GM12878 (cell line): Measurements from ENCODE around the gene ZNG1E. TPM values are rescaled to one million over a fixed set of nuclear protein-coding genes. Genes with fewer than 3 reads are reported as not detected.
"Not testable (repeated sequence)": the region's sequence is repeated elsewhere in the genome, so short reads cannot be mapped to it uniquely, and the experiment has no call there.

ENCODE experiments used
- ATAC-seq: fragments of 200-7000 bp; cut with Tn5 transposase; 3 replicates; pipeline ENCODE4 v1.9.1; 2020; ENCODE audit warnings: mild to moderate bottlenecking, moderate library complexity
- BruUV-seq: library from RNA; stranded (reverse); fragments of 400-500 nt; replicated peaks from 2 replicates; lab custom pipeline; 2021; lab: Mats Ljungman, UMichigan
- CTCF ChIA-PET: fragments of 300-600 bp; sonication (Branson Sonifier 250); formaldehyde crosslinking; extraction: SDS; loops from one replicate; lab custom pipeline; 2021; ENCODE audit warnings: inconsistent platforms; lab: Yijun Ruan, JAX
- POLR2A ChIA-PET: fragments of 350-600 bp; formaldehyde crosslinking; extraction: SDS; loops from one replicate; lab custom pipeline; 2021; ENCODE audit warnings: inconsistent platforms; lab: Charles Lee
- RAD21 ChIA-PET: fragments of 300-600 bp; sonication (Branson Sonifier 250); formaldehyde crosslinking; loops from one replicate; lab custom pipeline; 2023; ENCODE audit warnings: antibody characterized with exemption; ENCODE audit not compliant: unreplicated experiment; lab: Charles Lee
- SMC1A ChIA-PET: fragments of 300-600 bp; sonication (Branson Sonifier 250); formaldehyde crosslinking; loops from one replicate; lab custom pipeline; 2023; ENCODE audit not compliant: unreplicated experiment, uncharacterized antibody; lab: Charles Lee
- DNase-seq: peaks from one replicate; pipeline ENCODE4 v3.0.0-alpha.2; 2011; ENCODE audit warnings: low read depth, low spot score
- FAIRE-seq: peaks from 3 replicates; lab custom pipeline; 2011; peaks lifted over from hg19 to GRCh38; lab: Jason Lieb, UNC
- H2AFZ ChIP-seq: 2 replicates; pipeline ENCODE4 v1.6.0; 2011; ENCODE audit warnings: low read depth, low read length, control low read depth; ENCODE audit not compliant: control insufficient read depth
- H3K27ac ChIP-seq: 2 replicates; pipeline ENCODE4 v1.5.1; 2011; ENCODE audit warnings: control low read depth; ENCODE audit not compliant: control insufficient read depth, insufficient read depth
- H3K27me3 ChIP-seq, 2 experiments: replicated peaks in 1 of 2; 2 replicates each; pipeline versions ENCODE4 v1.6.0 to v1.6.1; 2011; ENCODE audit warnings: low read length in 1 of 2; ENCODE audit not compliant: control insufficient read depth in 2 of 2, insufficient read depth in 2 of 2
- H3K36me3 ChIP-seq, 2 experiments: 2 replicates each; pipeline ENCODE4 v1.5.1; 2011; ENCODE audit warnings: low read length in 1 of 2; ENCODE audit not compliant: control insufficient read depth in 2 of 2, insufficient read depth in 2 of 2
- H3K4me1 ChIP-seq: 2 replicates; pipeline ENCODE4 v1.6.1; 2011; ENCODE audit warnings: mild to moderate bottlenecking, low read length, moderate library complexity, mixed read lengths; ENCODE audit not compliant: control insufficient read depth, insufficient read depth
- H3K4me2 ChIP-seq: 2 replicates; pipeline ENCODE4 v1.6.0; 2011; ENCODE audit warnings: control low read depth; ENCODE audit not compliant: control insufficient read depth, insufficient read depth
- H3K4me3 ChIP-seq: fragments of 200-600 bp; sonication (generic); 2 replicates; pipeline ENCODE4 v1.5.1; 2016
- H3K79me2 ChIP-seq: 2 replicates; pipeline ENCODE4 v1.6.0; 2011; ENCODE audit warnings: low read length; ENCODE audit not compliant: control insufficient read depth, insufficient read depth
- H3K9ac ChIP-seq: 2 replicates; pipeline ENCODE4 v1.8.0; 2011; ENCODE audit warnings: low read length, control low read depth, mixed read lengths; ENCODE audit not compliant: control insufficient read depth, insufficient read depth
- H3K9me3 ChIP-seq: replicated peaks from 3 replicates; pipeline ENCODE4 v1.5.1; 2011; ENCODE audit warnings: mild to moderate bottlenecking, low read length; ENCODE audit not compliant: control insufficient read depth, insufficient read depth
- H4K20me1 ChIP-seq: 2 replicates; pipeline ENCODE4 v1.6.0; 2011; ENCODE audit not compliant: control insufficient read depth, insufficient read depth
- ZNF384 ChIP-seq: IDR thresholded peaks from 2 replicates; pipeline ENCODE4 v1.6.1; 2012; ENCODE audit warnings: low read depth, mild to moderate bottlenecking, low read length, improper control_type of control experiment, borderline replicate concordance
- WGBS: methylation state at CpG from one replicate; pipeline ENCODE4 v1.1.6; 2016; ENCODE audit warnings: low lambda C conversion rate; ENCODE audit not compliant: insufficient replicate concordance, insufficient coverage; ENCODE audit errors: missing lambda C conversion rate; 5-methylcytosine and 5-hydroxymethylcytosine counted together
- in situ Hi-C: fragments of 300-500 bp; cut with MboI; formaldehyde crosslinking; loops from 9 replicates; pipeline ENCODE4 v1.14.3; 2018; ENCODE audit warnings: mixed read lengths
- intact Hi-C: fragments of 100-400 bp; cut with micrococcal nuclease; formaldehyde crosslinking; loops from one replicate; pipeline ENCODE4 v1.14.2; 2022; ENCODE audit not compliant: unreplicated experiment
- polyA plus RNA-seq, 11 experiments: library from polyadenylated mRNA; depleted of rRNA in 4 of 11; unstranded in 6 of 11; stranded (reverse) in 5 of 11; fragments of >200 nt; fragmentation: Nextera tagmentation in 4 of 11; fragmentation: Illumina TruSeq in 1 of 11; extraction: Ambion mirVana in 4 of 11; extraction: Trizol in 1 of 11; gene quantifications; 1 replicate in 1 of 11; 2 replicates in 10 of 11; pipeline versions ENCODE4 v1.2.1 to v1.2.3, GENCODE V29; 2011 to 2016; ENCODE audit warnings: inconsistent platforms in 2 of 11, missing spikeins in 2 of 11, low read depth in 1 of 11
- total RNA-seq, 4 experiments: library from RNA; depleted of rRNA in 3 of 4; stranded (reverse); fragments of >200 nt in 3 of 4; fragmentation: Illumina TruSeq in 1 of 4; extraction: Trizol in 1 of 4; gene quantifications; 2 replicates each; pipeline versions ENCODE4 v1.2.1 to v1.2.3, GENCODE V29; 2013 to 2021
- TF ChIP-seq, protein P1 (sequence below), 3 experiments: IDR thresholded peaks in 2 of 3; conservative IDR thresholded peaks in 1 of 3; 2 replicates each; pipeline ENCODE4 v1.5.1; 2011; ENCODE audit warnings: low read depth in 3 of 3, low read length in 3 of 3, mild to moderate bottlenecking in 3 of 3, control low read depth in 2 of 3, moderate library complexity in 2 of 3, inconsistent platforms in 1 of 3, mixed read lengths in 1 of 3; ENCODE audit not compliant: control insufficient read depth in 2 of 3, insufficient read depth in 1 of 3; ENCODE audit errors: extremely low read depth in 1 of 3

Gene ZNG1E
- total and polyA plus RNA-seq, 10 of the 15 experiments (the other 5 are each of a cell fraction or from before 2014, with no cell fraction given) = 73.2 to 182 (median 117) TPM

DNA sequence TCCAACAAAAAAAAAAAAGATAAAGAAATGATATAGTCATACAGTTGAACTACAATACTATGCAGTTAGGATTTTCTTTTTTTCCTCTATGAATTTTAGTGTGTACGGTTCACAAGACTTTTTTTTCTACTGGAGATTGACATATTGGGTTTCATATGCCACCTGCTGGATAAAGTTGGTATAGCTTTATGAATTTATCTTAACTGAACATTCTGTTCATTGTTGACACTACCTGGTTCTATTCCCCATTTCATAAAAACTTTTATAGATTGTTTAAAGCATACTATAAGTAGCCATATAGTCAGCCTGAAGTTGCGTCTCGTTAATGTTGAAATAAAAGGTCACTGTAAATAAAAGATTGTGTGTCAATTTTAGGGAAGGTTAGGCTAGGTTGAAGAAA lies 2.8 kb downstream of the ZNG1E start:
- H3K4me1 ChIP-seq, DNase-seq, intact Hi-C loops, CTCF ChIA-PET, BruUV-seq, H3K27ac ChIP-seq, H3K4me2 ChIP-seq, H2AFZ ChIP-seq, in situ Hi-C loops, H3K9ac ChIP-seq, H3K36me3 ChIP-seq, ATAC-seq, H4K20me1 ChIP-seq, H3K4me3 ChIP-seq, POLR2A ChIA-PET, RAD21 ChIA-PET, H3K9me3 ChIP-seq, FAIRE-seq, SMC1A ChIA-PET, H3K79me2 ChIP-seq, H3K27me3 ChIP-seq: not testable (repeated sequence)
- WGBS = 0% methylated on average over 2 of the region's 3 CpGs
- TF ChIP-seq, protein P1, sequence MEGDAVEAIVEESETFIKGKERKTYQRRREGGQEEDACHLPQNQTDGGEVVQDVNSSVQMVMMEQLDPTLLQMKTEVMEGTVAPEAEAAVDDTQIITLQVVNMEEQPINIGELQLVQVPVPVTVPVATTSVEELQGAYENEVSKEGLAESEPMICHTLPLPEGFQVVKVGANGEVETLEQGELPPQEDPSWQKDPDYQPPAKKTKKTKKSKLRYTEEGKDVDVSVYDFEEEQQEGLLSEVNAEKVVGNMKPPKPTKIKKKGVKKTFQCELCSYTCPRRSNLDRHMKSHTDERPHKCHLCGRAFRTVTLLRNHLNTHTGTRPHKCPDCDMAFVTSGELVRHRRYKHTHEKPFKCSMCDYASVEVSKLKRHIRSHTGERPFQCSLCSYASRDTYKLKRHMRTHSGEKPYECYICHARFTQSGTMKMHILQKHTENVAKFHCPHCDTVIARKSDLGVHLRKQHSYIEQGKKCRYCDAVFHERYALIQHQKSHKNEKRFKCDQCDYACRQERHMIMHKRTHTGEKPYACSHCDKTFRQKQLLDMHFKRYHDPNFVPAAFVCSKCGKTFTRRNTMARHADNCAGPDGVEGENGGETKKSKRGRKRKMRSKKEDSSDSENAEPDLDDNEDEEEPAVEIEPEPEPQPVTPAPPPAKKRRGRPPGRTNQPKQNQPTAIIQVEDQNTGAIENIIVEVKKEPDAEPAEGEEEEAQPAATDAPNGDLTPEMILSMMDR (IDR thresholded peaks at IDR 0.05 in 2 of 3, conservative IDR thresholded peaks at IDR 0.05 in 1 of 3; ENCODE audit: control insufficient read depth in 2 of 3, extremely low read depth in 1 of 3, insufficient read depth in 1 of 3, low read depth in 3 of 3, low read length in 3 of 3) = peak in 2 of 3 experiments; percentile 10 to 12; a peak in 2 of 6 replicates
- 0 out of 2 replicates have a peak, but pooled peaks have one; percentile 51 for TF ChIP-seq ZNF384

DNA sequence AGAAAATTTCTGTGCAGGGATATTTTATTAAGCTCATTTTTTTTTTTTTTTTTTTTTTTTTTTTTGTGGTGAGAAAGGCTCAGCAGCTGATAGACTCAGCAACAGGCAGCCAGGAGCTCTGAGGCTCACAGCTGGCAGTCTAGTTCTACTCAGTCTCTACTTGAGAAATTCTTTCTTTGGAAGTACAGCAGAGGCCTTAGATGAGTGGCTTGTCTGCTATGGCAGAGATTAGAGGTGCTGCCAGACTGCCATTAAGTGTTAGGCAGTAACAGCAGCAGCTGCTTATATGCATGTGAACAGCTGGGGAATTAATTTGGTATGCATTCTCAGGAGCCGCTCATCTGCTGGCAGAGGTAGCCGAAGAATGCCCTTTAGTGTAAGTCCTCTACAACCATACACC lies 27.8 kb downstream of the ZNG1E start:
- H3K4me1 ChIP-seq, intact Hi-C loops, DNase-seq, H4K20me1 ChIP-seq, H3K9me3 ChIP-seq, BruUV-seq, H3K9ac ChIP-seq, FAIRE-seq, H3K4me2 ChIP-seq, RAD21 ChIA-PET, POLR2A ChIA-PET, H3K27me3 ChIP-seq, SMC1A ChIA-PET, H3K4me3 ChIP-seq, H3K36me3 ChIP-seq, H3K79me2 ChIP-seq, CTCF ChIA-PET, H2AFZ ChIP-seq, in situ Hi-C loops, H3K27ac ChIP-seq, ATAC-seq: not testable (repeated sequence)
- WGBS = 100% methylated on average over 1 of the region's 2 CpGs

DNA sequence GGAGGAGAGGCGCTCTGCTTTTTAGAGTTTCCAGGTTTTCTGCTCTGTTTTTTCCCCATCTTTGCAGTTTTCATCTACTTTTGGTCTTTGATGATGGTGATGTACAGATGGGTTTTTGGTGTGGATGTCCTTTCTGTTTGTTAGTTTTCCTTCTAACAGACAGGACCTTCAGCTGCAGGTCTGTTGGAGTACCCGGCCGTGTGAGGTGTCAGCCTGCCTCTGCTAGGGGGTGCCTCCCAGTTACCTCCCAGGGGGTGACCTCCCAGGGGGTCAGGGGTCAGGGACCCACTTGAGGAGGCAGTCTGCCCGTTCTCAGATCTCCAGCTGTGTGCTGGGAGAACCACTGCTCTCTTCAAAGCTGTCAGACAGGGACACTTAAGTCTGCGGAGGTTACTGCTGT lies 38.7 kb downstream of the ZNG1E start:
- intact Hi-C loops, H3K4me1 ChIP-seq, H3K27me3 ChIP-seq, BruUV-seq, H3K27ac ChIP-seq, DNase-seq, H3K9me3 ChIP-seq, H3K4me2 ChIP-seq, CTCF ChIA-PET, RAD21 ChIA-PET, H3K9ac ChIP-seq, H4K20me1 ChIP-seq, H3K4me3 ChIP-seq, H3K79me2 ChIP-seq, ATAC-seq, H3K36me3 ChIP-seq, POLR2A ChIA-PET, H2AFZ ChIP-seq, SMC1A ChIA-PET, in situ Hi-C loops, FAIRE-seq: not testable (repeated sequence)
- WGBS = 96% methylated on average over 3 of the region's 5 CpGs
